HFFc6 (cell line): ENCODE measurements around the gene PIK3R1. TPM values are rescaled to one million over a fixed set of nuclear protein-coding genes. Genes with fewer than 3 reads are reported as not detected.

Experiments
- DNase-seq: peaks from one replicate; pipeline ENCODE4 v3.0.0-alpha.2; 2018
- H3K27ac Mint-ChIP-seq: 2 replicates; pipeline ENCODE4 v1.8.0; 2020; ENCODE audit warnings: mild to moderate bottlenecking, mixed read lengths
- H3K27me3 Mint-ChIP-seq: 2 replicates; pipeline ENCODE4 v1.8.0; 2021; ENCODE audit warnings: mild to moderate bottlenecking, moderate library complexity, mixed read lengths; ENCODE audit not compliant: insufficient read depth
- H3K36me3 Mint-ChIP-seq: 2 replicates; pipeline ENCODE4 v1.8.0; 2021; ENCODE audit warnings: low read depth, mixed read lengths
- H3K4me1 Mint-ChIP-seq: 2 replicates; pipeline ENCODE4 v1.8.0; 2020; ENCODE audit warnings: low read depth, mixed read lengths
- H3K4me3 Mint-ChIP-seq: 2 replicates; pipeline ENCODE4 v1.8.0; 2020; ENCODE audit warnings: mild to moderate bottlenecking, moderate library complexity, mixed read lengths
- H3K9me3 Mint-ChIP-seq: 2 replicates; pipeline ENCODE4 v1.8.0; 2020; ENCODE audit warnings: mild to moderate bottlenecking, mixed read lengths
- CTCF ChIP-seq: fragments of 200-600 bp; sonication (generic); IDR thresholded peaks from 2 replicates; pipeline ENCODE4 v1.5.0; 2021; ENCODE audit warnings: antibody characterized with exemption, mild to moderate bottlenecking
- total RNA-seq, 6 experiments: library from RNA; stranded (reverse); fragmentation: NEBNext Ultra II Directional; extraction: Animal tissue kit (Norgen Biotek cat#: 25700); gene quantifications; 2 replicates in 1 of 6; 3 replicates in 5 of 6; pipeline ENCODE4 v1.2.3, GENCODE V29; 2021

The PIK3R1 gene
- total RNA-seq, 6 experiments from 2014 or later = 19.6 to 26.4 (median 22.4) TPM

DNA sequence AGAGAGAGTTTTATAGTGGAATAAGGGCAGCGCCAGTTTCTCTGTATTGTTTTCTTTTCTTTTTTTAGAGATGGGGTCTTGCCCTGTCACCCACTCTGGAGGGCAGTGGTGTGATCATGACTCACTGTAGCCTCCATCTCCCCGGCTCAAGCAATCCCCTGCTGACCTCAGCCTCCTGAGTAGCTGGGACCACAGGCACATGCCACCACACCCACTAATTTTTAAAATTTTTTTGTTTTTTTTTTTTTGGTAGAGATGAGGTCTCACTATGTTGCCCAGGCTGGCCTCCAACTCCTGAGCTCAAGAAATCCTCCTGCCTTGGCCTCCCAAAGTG lies 119.0 kb downstream of the PIK3R1 start:
- no peak for DNase-seq
- H3K27ac Mint-ChIP-seq = peak overlapping the region; percentile 89
- no peaks in the 10 kb centered on the region for H3K36me3 Mint-ChIP-seq
- peaks cover 73% of the 10 kb centered on the region for H3K4me1 Mint-ChIP-seq
- H3K9me3 Mint-ChIP-seq = no peaks in the 10 kb centered on the region
- H3K4me3 Mint-ChIP-seq = no peak overlapping the region; the same call in 1 of the 2 replicates
- TF ChIP-seq CTCF = no peak
- no peaks in the 10 kb centered on the region; the same call in 1 of the 2 replicates for H3K27me3 Mint-ChIP-seq

DNA sequence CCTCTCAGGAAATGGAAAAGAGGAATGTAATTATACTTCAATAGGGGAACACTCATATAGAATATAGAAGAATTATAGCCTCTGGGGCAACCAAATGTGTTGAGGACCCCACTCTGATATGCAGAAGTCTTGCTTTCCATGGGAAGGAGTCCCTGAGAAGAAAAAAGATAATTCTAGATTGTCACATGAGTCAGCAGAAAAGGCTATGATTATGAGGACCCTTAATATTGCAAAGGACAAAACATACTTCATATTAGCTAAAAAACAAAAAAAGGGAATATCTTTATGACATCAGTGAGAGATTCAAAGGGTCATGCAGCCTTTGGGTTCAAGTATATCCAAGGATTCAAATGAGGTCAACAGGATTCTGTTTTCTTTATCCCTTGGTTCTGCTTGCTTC lies 119.5 kb downstream of the PIK3R1 start:
- no peaks in the 10 kb centered on the region; the same call in 1 of the 2 replicates for H3K27me3 Mint-ChIP-seq
- peak overlapping the region; percentile 89; the same call in 1 of the 2 replicates for H3K27ac Mint-ChIP-seq
- no peak for TF ChIP-seq CTCF
- DNase-seq = no peak
- peaks cover 73% of the 10 kb centered on the region for H3K4me1 Mint-ChIP-seq
- H3K4me3 Mint-ChIP-seq = no peak overlapping the region
- H3K9me3 Mint-ChIP-seq = no peaks in the 10 kb centered on the region
- H3K36me3 Mint-ChIP-seq = no peaks in the 10 kb centered on the region

DNA sequence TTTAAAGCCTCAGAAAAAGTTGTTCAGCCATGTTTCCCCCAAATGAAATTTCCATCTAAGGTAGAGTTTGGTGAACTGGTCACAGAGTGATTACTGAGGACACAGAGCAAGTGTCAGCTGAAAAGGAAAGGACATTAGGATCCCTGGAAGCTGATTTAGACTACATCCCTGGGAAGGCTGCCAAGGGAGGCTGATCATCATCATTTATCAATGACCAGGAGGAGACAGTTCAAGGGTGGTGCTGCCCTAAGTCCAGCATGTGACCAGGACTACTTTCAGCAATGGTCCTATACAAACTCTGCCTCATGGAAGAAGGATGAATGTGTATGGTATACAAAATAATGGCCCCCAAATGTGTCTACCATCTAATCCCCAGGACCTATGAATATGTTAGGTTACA lies 120.6 kb downstream of the PIK3R1 start:
- H3K36me3 Mint-ChIP-seq = no peaks in the 10 kb centered on the region
- H3K4me1 Mint-ChIP-seq = peaks cover 66% of the 10 kb centered on the region
- H3K27me3 Mint-ChIP-seq = no peaks in the 10 kb centered on the region; the same call in 1 of the 2 replicates
- TF ChIP-seq CTCF = no peak
- H3K27ac Mint-ChIP-seq = no peak overlapping the region
- DNase-seq = no peak
- no peak overlapping the region for H3K4me3 Mint-ChIP-seq
- H3K9me3 Mint-ChIP-seq = no peaks in the 10 kb centered on the region

GRCh38 chr5:68337235-68337634 lies 121.7 kb downstream of the PIK3R1 start:
- TF ChIP-seq CTCF = no peak
- Mint-ChIP-seq H3K9me3 (no peaks in the 10 kb centered on the region), H3K4me3 (no peak overlapping the region), H3K27ac (no peak overlapping the region), H3K4me1 (peaks cover 56% of the 10 kb centered on the region), H3K27me3 (peaks cover 3% of the 10 kb centered on the region), H3K36me3 (no peaks in the 10 kb centered on the region)
- DNase-seq = no peak

DNA sequence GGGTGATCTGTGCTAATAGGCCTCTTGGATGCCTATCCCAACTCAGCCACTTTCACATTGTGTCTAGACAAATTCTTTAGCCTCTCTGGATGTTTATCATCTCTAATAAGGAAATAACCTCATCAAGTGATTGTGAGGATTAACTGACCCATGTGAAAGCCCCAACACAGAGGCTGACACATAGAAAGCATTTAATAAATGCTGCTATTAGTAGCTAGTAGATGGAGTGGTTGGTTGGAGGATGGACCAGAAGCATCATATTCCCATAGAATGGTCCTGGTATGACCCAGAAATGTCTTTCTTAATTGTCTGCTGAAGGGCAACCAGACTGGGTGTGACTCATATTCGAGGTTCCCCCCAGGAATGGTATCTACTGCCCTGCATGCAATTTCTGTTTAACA lies 124.4 kb downstream of the PIK3R1 start:
- Mint-ChIP-seq H3K27ac (no peak overlapping the region), H3K9me3 (no peaks in the 10 kb centered on the region), H3K4me1 (peaks cover 49% of the 10 kb centered on the region), H3K36me3 (no peaks in the 10 kb centered on the region), H3K27me3 (peaks cover 3% of the 10 kb centered on the region), H3K4me3 (no peak overlapping the region)
- no peak for TF ChIP-seq CTCF
- peak; percentile 35 for DNase-seq

DNA sequence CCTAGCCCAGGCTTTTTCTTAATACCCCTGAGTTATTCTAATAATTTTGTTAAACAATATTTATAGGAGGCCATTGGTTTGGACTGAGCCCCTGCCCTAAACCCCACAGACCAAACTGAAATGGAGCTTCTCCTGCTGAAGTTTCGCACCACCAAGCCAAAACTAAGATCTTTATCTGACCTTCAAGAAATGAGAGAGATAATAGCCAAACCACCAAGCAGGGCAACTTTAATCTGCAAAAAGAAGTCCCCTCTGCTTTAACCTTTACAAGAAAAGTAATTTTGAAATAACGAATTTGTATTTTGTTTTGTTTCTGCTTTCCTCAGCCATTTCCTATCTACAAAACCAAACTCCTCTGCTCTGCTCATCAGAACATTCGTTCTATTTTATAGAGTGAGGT lies 125.5 kb downstream of the PIK3R1 start:
- DNase-seq = no peak
- H3K27me3 Mint-ChIP-seq = peaks cover 3% of the 10 kb centered on the region
- TF ChIP-seq CTCF = no peak
- H3K4me3 Mint-ChIP-seq = no peak overlapping the region
- H3K4me1 Mint-ChIP-seq = peaks cover 44% of the 10 kb centered on the region
- no peak overlapping the region for H3K27ac Mint-ChIP-seq
- H3K9me3 Mint-ChIP-seq = no peaks in the 10 kb centered on the region
- no peaks in the 10 kb centered on the region for H3K36me3 Mint-ChIP-seq
